Measurements from ENCODE around the gene ATP11A. TPM values are rescaled to one million over a fixed set of nuclear protein-coding genes. Genes with fewer than 3 reads are reported as not detected.

Gene ATP11A
- total RNA-seq, 1 experiment from 2014 or later = 80.4 TPM

GRCh38 chr13:112796190-112796915 lies 106.5 kb downstream of the ATP11A start:
- ChIA-PET RAD21 (ENCODE audit: low non-redundant PET in 1 of 2, low total read pairs in 2 of 2, uncharacterized antibody in 2 of 2, unreplicated experiment in 2 of 2) (no interaction called here), POLR2A (no interaction called here), CTCF (no interaction called here)
- Histone ChIP-seq H3K4me3 (replicated peaks in 1 of 2; ENCODE audit: low read depth in 1 of 2, low read length in 2 of 2) (no peak overlapping the region), H3K27ac (ENCODE audit: low read depth, low read length) (no peak overlapping the region), H3K4me2 (ENCODE audit: low read length) (no peak overlapping the region), H3K9me3 (ENCODE audit: control insufficient read depth in 1 of 2, insufficient read depth in 1 of 2, low read depth in 1 of 2, low read length in 2 of 2) (no peaks in the 10 kb centered on the region), H3K36me3 (ENCODE audit: control insufficient read depth in 1 of 2, insufficient read depth in 2 of 2, low read length in 2 of 2) (no peaks in the 10 kb centered on the region), H3K9me2 (ENCODE audit: insufficient read depth) (no peaks in the 10 kb centered on the region), H4K20me1 (ENCODE audit: insufficient read depth) (no peaks in the 10 kb centered on the region), H2AFZ (ENCODE audit: low read depth, low read length, poor library complexity, severe bottlenecking) (no peak overlapping the region), H3K27me3 (ENCODE audit: insufficient read depth, low read length) (no peaks in the 10 kb centered on the region), H3K79me2 (ENCODE audit: insufficient read depth, low read length) (no peaks in the 10 kb centered on the region), H3K9ac (ENCODE audit: low read length) (no peak overlapping the region), H3K4me1 (ENCODE audit: control insufficient read depth in 1 of 2, insufficient read depth in 2 of 2, low read length in 2 of 2) (peaks cover 17 to 20% of the 10 kb centered on the region in 2 experiments)
- DNase-seq (ENCODE audit: low read depth, low spot score) = no peak
- no peak for ATAC-seq
- BruUV-seq (replicated peaks) = no TSS peak
- intact Hi-C loops (cut with micrococcal nuclease) = no loop called here
- no peak for TF ChIP-seq ZBTB33 (IDR thresholded peaks at IDR 0.05; ENCODE audit: extremely low read depth, insufficient replicate concordance, low read length)
- TF ChIP-seq REST (IDR thresholded peaks at IDR 0.05; ENCODE audit: low read depth) = no peak
- TF ChIP-seq POLR2A (IDR thresholded peaks at IDR 0.05; ENCODE audit: borderline replicate concordance, extremely low read depth, insufficient read depth, insufficient read length) = no peak
- no peak for TF ChIP-seq RAD21 (IDR thresholded peaks at IDR 0.05; ENCODE audit: low read depth)
- no peak for TF ChIP-seq CBX3 (IDR thresholded peaks at IDR 0.05; ENCODE audit: low read depth)
- no peak for TF ChIP-seq CEBPB (IDR thresholded peaks at IDR 0.05; ENCODE audit: low read depth)

Data from HCT116 (cell line).